ENCODE data around the gene ACTMAP.
"Not testable (repeated sequence)": the region's sequence is repeated elsewhere in the genome, so short reads cannot be mapped to it uniquely, and the experiment has no call there.

ACTMAP gene

DNA sequence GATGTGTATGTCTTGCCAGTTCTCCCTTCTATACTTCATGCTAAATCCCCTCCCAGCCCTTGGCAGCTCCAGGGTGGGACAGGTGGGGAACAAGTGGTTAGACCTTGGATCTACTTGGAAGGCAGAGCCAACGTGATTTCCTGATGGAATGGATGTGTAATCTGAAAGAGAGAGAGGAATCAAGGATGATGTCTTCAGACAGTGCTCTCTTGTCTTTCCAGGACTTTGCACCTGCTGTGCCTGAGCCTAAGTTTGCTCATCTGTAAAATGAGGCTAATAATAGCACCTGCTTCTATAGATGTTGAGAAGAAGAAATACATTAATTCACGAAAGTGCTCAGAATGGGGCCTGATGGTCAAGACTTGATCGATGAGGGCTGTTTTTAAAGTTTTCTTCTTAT, 41.7 kb upstream of the ACTMAP start:
- TF ChIP-seq CTCF (IDR thresholded peaks at IDR 0.05; ENCODE audit: low read depth, low read length) = no peak
- DNase-seq (ENCODE audit: low read depth, low spot score) = no peak
- H3K4me3 ChIP-seq (ENCODE audit: low read depth, low read length) = no peak overlapping the region
- in situ Hi-C loops (cut with HindIII; ENCODE audit: low sequenced_read_pairs) = no loop called here

- H3K4me3 ChIP-seq (ENCODE audit: low read depth, low read length) = no peak overlapping the region
- in situ Hi-C loops (cut with HindIII; ENCODE audit: low sequenced_read_pairs) = no loop called here
- no peak for DNase-seq (ENCODE audit: low read depth, low spot score)
- no peak for TF ChIP-seq CTCF (IDR thresholded peaks at IDR 0.05; ENCODE audit: low read depth, low read length)
These were observed 41.1 kb upstream of the ACTMAP start for GRCh38 chr19:40791349-40791748.

DNA sequence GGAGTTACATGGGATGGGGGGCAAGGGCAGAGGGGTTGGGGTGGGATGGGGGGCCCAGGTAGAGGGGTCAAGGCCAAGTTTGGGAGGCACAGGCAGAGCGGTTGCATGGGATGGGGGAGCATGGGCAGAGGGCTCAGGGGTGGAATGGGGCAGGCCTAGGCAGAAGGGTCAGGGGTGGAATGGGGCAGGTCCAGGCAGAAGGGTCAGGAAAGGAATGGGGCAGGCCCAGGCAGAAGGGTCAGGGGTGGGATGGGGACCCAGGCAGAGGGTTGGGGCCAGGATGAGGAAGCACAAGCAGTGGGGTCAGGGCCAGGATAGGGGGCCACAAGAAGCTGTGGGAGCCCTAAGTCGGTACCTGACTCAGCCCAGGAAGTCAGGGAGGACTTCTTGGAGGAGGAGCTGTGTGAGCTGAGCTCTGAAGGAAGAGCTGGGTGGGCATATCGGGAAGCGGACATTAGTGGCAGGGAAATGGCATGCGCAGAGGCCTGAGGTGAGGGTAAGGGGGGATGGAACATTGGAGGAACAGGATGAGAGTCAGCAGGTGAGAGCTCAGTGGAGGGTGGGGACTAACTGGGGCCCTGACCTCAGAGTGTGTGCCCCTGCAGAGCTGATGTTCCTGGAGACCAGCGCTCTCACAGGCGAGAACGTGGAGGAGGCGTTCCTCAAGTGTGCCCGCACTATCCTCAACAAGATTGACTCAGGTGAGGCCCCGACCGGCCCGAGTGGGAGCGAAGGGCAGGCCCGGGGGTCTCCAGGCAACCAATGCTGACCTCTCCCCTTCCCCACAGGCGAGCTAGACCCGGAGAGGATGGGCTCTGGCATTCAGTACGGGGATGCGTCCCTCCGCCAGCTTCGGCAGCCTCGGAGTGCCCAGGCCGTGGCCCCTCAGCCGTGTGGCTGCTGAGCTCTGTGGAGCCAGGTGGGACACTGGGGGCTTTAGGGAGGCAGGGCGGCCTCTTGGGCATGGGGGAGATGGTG, 36.1 kb upstream of the ACTMAP start:
- in situ Hi-C loops (cut with HindIII; ENCODE audit: low sequenced_read_pairs) = no loop called here
- no peak overlapping the region for H3K4me3 ChIP-seq (ENCODE audit: low read depth, low read length)
- no peak for DNase-seq (ENCODE audit: low read depth, low spot score)
- no peak for TF ChIP-seq CTCF (IDR thresholded peaks at IDR 0.05; ENCODE audit: low read depth, low read length)

DNA sequence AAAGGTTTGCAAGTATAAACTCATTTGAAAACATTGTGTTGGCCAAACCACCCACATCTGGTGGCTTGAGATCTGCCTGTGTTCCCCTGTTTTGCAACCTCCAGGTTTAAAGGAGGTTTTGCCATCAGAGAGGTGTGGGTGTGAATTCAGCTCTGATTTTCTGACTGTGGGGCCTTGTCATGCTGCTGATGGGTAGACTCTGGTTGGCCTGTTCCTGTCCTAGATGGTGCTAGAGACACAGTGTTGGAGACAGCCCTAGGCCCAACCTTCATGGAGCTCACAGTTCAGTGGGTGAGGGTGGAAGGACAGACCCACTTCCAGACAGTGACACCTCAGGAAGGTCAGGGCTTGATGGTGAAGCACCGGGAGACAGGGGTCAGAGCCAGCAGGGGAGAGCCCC, 35.2 kb upstream of the ACTMAP start:
- DNase-seq (ENCODE audit: low read depth, low spot score) = no peak
- no peak for TF ChIP-seq CTCF (IDR thresholded peaks at IDR 0.05; ENCODE audit: low read depth, low read length)
- in situ Hi-C loops (cut with HindIII; ENCODE audit: low sequenced_read_pairs) = no loop called here
- no peak overlapping the region for H3K4me3 ChIP-seq (ENCODE audit: low read depth, low read length)

DNA sequence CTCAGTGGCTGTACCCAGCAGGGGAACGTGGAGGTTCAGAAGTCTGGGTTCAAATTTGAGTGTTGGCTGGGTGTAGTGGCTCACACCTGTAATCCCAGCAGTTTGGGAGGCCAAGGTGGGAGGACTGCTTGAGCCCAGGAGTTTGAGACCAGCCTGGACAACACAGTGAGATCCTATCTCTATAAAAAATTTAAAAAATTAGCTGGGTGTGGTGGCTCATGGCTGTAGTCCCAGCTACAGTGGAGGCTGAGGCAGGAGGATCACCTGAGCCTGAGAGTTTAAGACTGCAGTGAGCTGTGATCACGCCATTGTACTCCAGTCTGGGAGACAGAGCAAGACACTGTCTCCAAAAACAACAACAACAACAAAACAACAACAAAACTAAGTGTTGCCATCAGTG, 33.9 kb upstream of the ACTMAP start:
- DNase-seq (ENCODE audit: low read depth, low spot score); in situ Hi-C loops (cut with HindIII; ENCODE audit: low sequenced_read_pairs): not testable (repeated sequence)

DNA sequence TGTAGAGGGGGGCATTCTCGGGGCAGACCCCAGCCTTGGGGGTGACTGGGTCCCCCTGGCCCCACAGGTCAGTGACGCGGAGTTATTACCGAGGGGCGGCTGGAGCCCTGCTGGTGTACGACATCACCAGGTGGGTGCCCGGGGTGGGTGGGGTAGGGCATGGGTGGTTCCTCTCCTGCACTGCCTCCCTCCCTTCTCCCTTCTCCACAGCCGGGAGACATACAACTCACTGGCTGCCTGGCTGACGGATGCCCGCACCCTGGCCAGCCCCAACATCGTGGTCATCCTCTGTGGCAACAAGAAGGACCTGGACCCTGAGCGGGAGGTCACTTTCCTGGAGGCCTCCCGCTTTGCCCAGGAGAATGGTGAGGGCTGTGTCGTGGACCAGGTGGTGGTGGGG, 33.4 kb upstream of the ACTMAP start:
- no peak overlapping the region for H3K4me3 ChIP-seq (ENCODE audit: low read depth, low read length)
- TF ChIP-seq CTCF (IDR thresholded peaks at IDR 0.05; ENCODE audit: low read depth, low read length) = no peak
- DNase-seq (ENCODE audit: low read depth, low spot score) = no peak
- in situ Hi-C loops (cut with HindIII; ENCODE audit: low sequenced_read_pairs) = no loop called here

More for the DNA sequence above, 33.9 kb upstream of the ACTMAP start:
- not testable (repeated sequence) for H3K4me3 ChIP-seq (ENCODE audit: low read depth, low read length)

DNA sequence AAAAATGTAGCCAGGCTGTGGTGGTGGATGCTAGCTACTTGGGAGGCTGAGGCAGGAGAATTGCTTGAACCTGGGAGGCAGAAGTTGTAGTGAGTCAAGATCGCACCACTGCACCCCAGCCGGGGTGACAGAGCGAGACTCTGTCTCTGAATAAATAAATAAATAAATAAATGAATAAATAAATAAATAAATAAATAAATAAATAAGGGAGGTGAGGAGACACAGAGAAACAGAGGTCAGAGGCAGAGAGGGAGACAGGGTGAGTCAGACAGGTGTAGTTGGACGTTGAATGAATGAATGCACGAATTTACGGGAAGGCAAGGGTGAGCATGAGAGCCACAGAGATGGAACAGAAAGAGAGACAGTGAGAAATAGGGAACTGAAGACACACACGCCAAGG, 30.9 kb upstream of the ACTMAP start:
- no peak for DNase-seq (ENCODE audit: low read depth, low spot score)
- no peak for TF ChIP-seq CTCF (IDR thresholded peaks at IDR 0.05; ENCODE audit: low read depth, low read length)
- H3K4me3 ChIP-seq (ENCODE audit: low read depth, low read length) = no peak overlapping the region
- in situ Hi-C loops (cut with HindIII; ENCODE audit: low sequenced_read_pairs) = no loop called here

All from astrocyte of the spinal cord (primary cell).